Hepatocyte (in vitro differentiated cells): ENCODE data around the gene RBL1.

Source experiments
- CTCF ChIP-seq: fragments of 200-600 bp; sonication (generic); IDR thresholded peaks from 2 replicates; pipeline ENCODE4 v1.5.1; 2016; ENCODE audit warnings: antibody characterized with exemption, mild to moderate bottlenecking; ENCODE audit not compliant: poor library complexity
- EZH2 ChIP-seq: fragments of 200-600 bp; sonication (generic); IDR thresholded peaks from 2 replicates; pipeline ENCODE4 v1.6.1; 2016; ENCODE audit warnings: antibody characterized with exemption, mild to moderate bottlenecking, borderline replicate concordance

GRCh38 chr20:37131486-37131885 is 35.7 kb upstream of the RBL1 start:
- TF ChIP-seq CTCF: no peak
- TF ChIP-seq EZH2: no peak
